SK-N-SH (cell line): Measurements from ENCODE around the gene PCBP3. TPM values are rescaled to one million over a fixed set of nuclear protein-coding genes. Genes with fewer than 3 reads are reported as not detected.

Experiments
- CTCF ChIA-PET: fragments of 300-600, 350-600 bp; formaldehyde crosslinking; extraction: SDS; loops from one replicate; lab custom pipeline; 2021; lab: Yijun Ruan, JAX
- POLR2A ChIA-PET: fragments of 350-600 bp; sonication (Branson Sonifier 250); formaldehyde crosslinking; extraction: SDS; loops from one replicate; lab custom pipeline; 2020; ENCODE audit warnings: antibody characterized with exemption, inconsistent platforms; lab: Yijun Ruan, JAX
- DNase-seq: peaks from one replicate; pipeline ENCODE4 v3.0.0; 2012
- H2AFZ ChIP-seq: fragments of 200-600 bp; sonication (generic); 2 replicates; pipeline ENCODE4 v1.8.1; 2016; ENCODE audit warnings: antibody characterized with exemption, mild to moderate bottlenecking, low read depth
- H3F3A ChIP-seq: fragments of 200-600 bp; sonication (generic); replicated peaks from 2 replicates; pipeline ENCODE3; 2016; ENCODE audit warnings: antibody characterized with exemption, mild to moderate bottlenecking; ENCODE audit not compliant: insufficient read depth
- H3K27ac ChIP-seq, 2 experiments: fragments of 200-500 bp in 1 of 2; fragments of 200-600 bp in 1 of 2; sonication (Bioruptor generic) in 1 of 2; sonication (generic), shearing (Covaris generic) in 1 of 2; 2 replicates each; pipeline versions ENCODE4 v1.5.1 to v1.6.1; 2014 to 2016; ENCODE audit warnings: low read depth in 2 of 2, inconsistent platforms in 1 of 2, low read length in 1 of 2, mild to moderate bottlenecking in 1 of 2, mixed read lengths in 1 of 2
- H3K27me3 ChIP-seq: fragments of 200-600 bp; sonication (generic), shearing (Covaris generic); 2 replicates; pipeline ENCODE4 v1.6.1; 2016; ENCODE audit warnings: mixed run types; ENCODE audit not compliant: insufficient read depth
- H3K36me3 ChIP-seq, 2 experiments: fragments of 200-500 bp in 1 of 2; fragments of 200-600 bp in 1 of 2; sonication (Bioruptor generic) in 1 of 2; sonication (generic) in 1 of 2; replicated peaks in 1 of 2; 2 replicates each; pipeline versions ENCODE3 to v1.5.1; 2014 to 2016; ENCODE audit warnings: low read length in 1 of 2, mild to moderate bottlenecking in 1 of 2; ENCODE audit not compliant: insufficient read depth in 2 of 2, control insufficient read depth in 1 of 2
- H3K4me1 ChIP-seq, 2 experiments: fragments of 200-500 bp in 1 of 2; fragments of 200-600 bp in 1 of 2; sonication (Bioruptor generic) in 1 of 2; sonication (generic), shearing (Covaris generic) in 1 of 2; 2 replicates each; pipeline versions ENCODE4 v1.5.1 to v1.6.1; 2014 to 2016; ENCODE audit warnings: low read depth in 1 of 2, low read length in 1 of 2, mixed run types in 1 of 2; ENCODE audit not compliant: insufficient read depth in 2 of 2, control insufficient read depth in 1 of 2
- H3K4me2 ChIP-seq: fragments of 200-600 bp; sonication (generic), shearing (Covaris generic); 2 replicates; pipeline ENCODE4 v1.6.1; 2017; ENCODE audit warnings: mixed run types
- H3K4me3 ChIP-seq, 2 experiments: fragments of 200-500 bp in 1 of 2; fragments of 200-600 bp in 1 of 2; sonication (Bioruptor generic) in 1 of 2; sonication (generic), shearing (Covaris generic) in 1 of 2; 2 replicates each; pipeline versions ENCODE4 v1.5.1 to v1.8.1; 2014 to 2016; ENCODE audit warnings: low read depth in 2 of 2, inconsistent platforms in 1 of 2, low read length in 1 of 2, mild to moderate bottlenecking in 1 of 2, mixed read lengths in 1 of 2, moderate library complexity in 1 of 2
- H3K79me2 ChIP-seq: fragments of 200-600 bp; sonication (generic); 2 replicates; pipeline ENCODE4 v1.8.1; 2017; ENCODE audit warnings: mild to moderate bottlenecking; ENCODE audit not compliant: insufficient read depth
- H3K9ac ChIP-seq: fragments of 200-600 bp; sonication (generic); 2 replicates; pipeline ENCODE4 v1.6.1; 2017; ENCODE audit warnings: mixed run types
- H3K9me2 ChIP-seq: fragments of 200-600 bp; sonication (generic); 2 replicates; pipeline ENCODE4 v1.6.1; 2017; ENCODE audit warnings: mixed run types
- H3K9me3 ChIP-seq: fragments of 200-600 bp; sonication (generic); 2 replicates; pipeline ENCODE4 v1.6.1; 2017; ENCODE audit warnings: mixed run types, mild to moderate bottlenecking, moderate library complexity
- H4K20me1 ChIP-seq: fragments of 200-600 bp; sonication (generic); 2 replicates; pipeline ENCODE4 v1.6.1; 2017; ENCODE audit warnings: mild to moderate bottlenecking, mixed run types; ENCODE audit not compliant: insufficient read depth
- CHD2 ChIP-seq: fragments of 150-350 bp; IDR thresholded peaks from 2 replicates; pipeline ENCODE4 v1.6.1; 2018; ENCODE audit warnings: low read length; ENCODE audit not compliant: partially characterized antibody
- FOSL2 ChIP-seq: IDR thresholded peaks from 2 replicates; pipeline ENCODE4 v1.4.0; 2012; ENCODE audit warnings: low read depth, mild to moderate bottlenecking, moderate library complexity, borderline replicate concordance
- GATA2 ChIP-seq: sonication (generic); formaldehyde crosslinking; IDR thresholded peaks from 2 replicates; pipeline ENCODE4 v1.5.0; 2020; ENCODE audit warnings: mild to moderate bottlenecking, missing genetic modification reagents
- IRF3 ChIP-seq: fragments of 150-350 bp; IDR thresholded peaks from 2 replicates; pipeline ENCODE4 v1.6.1; 2016; ENCODE audit warnings: mild to moderate bottlenecking, low read depth, low read length
- JUND ChIP-seq: IDR thresholded peaks from 2 replicates; pipeline ENCODE4 v1.4.0; 2012
- MAX ChIP-seq: IDR thresholded peaks from 2 replicates; pipeline ENCODE4 v1.4.0; 2012; ENCODE audit warnings: low read depth
- MEF2A ChIP-seq: IDR thresholded peaks from 2 replicates; pipeline ENCODE4 v1.4.0; 2012; ENCODE audit warnings: low read depth, borderline replicate concordance
- NFIC ChIP-seq: IDR thresholded peaks from 2 replicates; pipeline ENCODE4 v1.4.0; 2012; ENCODE audit warnings: borderline replicate concordance
- NRF1 ChIP-seq: IDR thresholded peaks from 2 replicates; pipeline ENCODE4 v1.6.1; 2012; ENCODE audit warnings: low read depth, mild to moderate bottlenecking, low read length
- RXRA ChIP-seq: IDR thresholded peaks from 2 replicates; pipeline ENCODE4 v1.4.0; 2012; ENCODE audit warnings: low read depth, mild to moderate bottlenecking, borderline replicate concordance
- SMC3 ChIP-seq: IDR thresholded peaks from 2 replicates; pipeline ENCODE4 v1.6.1; 2012; ENCODE audit warnings: low read depth, low read length, improper control_type of control experiment
- TAF1 ChIP-seq: IDR thresholded peaks from 2 replicates; pipeline ENCODE4 v1.6.1; 2012; ENCODE audit warnings: low read depth, mild to moderate bottlenecking, low read length, moderate library complexity, borderline replicate concordance
- USF1 ChIP-seq: IDR thresholded peaks from 2 replicates; pipeline ENCODE4 v1.4.0; 2012; ENCODE audit warnings: low read depth, borderline replicate concordance
- USF2 ChIP-seq: fragments of 150-350 bp; IDR thresholded peaks from 2 replicates; pipeline ENCODE4 v1.6.1; 2017; ENCODE audit warnings: antibody characterized with exemption, low read length, low read depth, borderline replicate concordance
- ZBTB33 ChIP-seq: IDR thresholded peaks from 2 replicates; pipeline ENCODE4 v1.4.0; 2012; ENCODE audit warnings: low read depth, borderline replicate concordance
- WGBS: methylation state at CpG from one replicate; pipeline ENCODE4 v1.1.6; 2017; ENCODE audit warnings: low lambda C conversion rate; 5-methylcytosine and 5-hydroxymethylcytosine counted together
- polyA plus RNA-seq, 3 experiments: library from polyadenylated mRNA; depleted of rRNA; stranded (reverse); fragments of >200 nt; gene quantifications; 2 replicates each; pipeline ENCODE4 v1.2.3, GENCODE V29; 2012

PCBP3 gene
- polyA plus RNA-seq, 1 of the 3 experiments (the other 2 are of a cell fraction): 9.5 TPM

GRCh38 chr21:45829668-45830067 is 186.1 kb downstream of the PCBP3 start:
- H3K9ac ChIP-seq: no peak overlapping the region
- no peaks in the 10 kb centered on the region for H3K36me3 ChIP-seq
- peaks cover 0 to 38% of the 10 kb centered on the region in 2 experiments; a peak in 1 of 4 replicates for H3K4me1 ChIP-seq
- no peak overlapping the region; a peak in 1 of 4 replicates for H3K27ac ChIP-seq
- WGBS: 88% methylated on average over 3 of the region's 7 CpGs
- ChIA-PET CTCF (interaction anchor here (0.5 to 4.0 kb wide), 3 partner anchors 9 to 539 kb away, joined by 3 to 27 read pairs (median 9); no protein-coding TSS in a partner anchor), POLR2A (no interaction called here)
- H3K9me3 ChIP-seq: no peaks in the 10 kb centered on the region
- no peaks in the 10 kb centered on the region for H3K27me3 ChIP-seq
- H4K20me1 ChIP-seq: no peaks in the 10 kb centered on the region
- H3K4me3 ChIP-seq: no peak overlapping the region
- no peaks in the 10 kb centered on the region for H3K79me2 ChIP-seq
- no peak overlapping the region for H2AFZ ChIP-seq
- DNase-seq: no peak
- TF ChIP-seq JUND (no peak), MEF2A (no peak), GATA2 (CRISPR knock-in tag) (no peak), MAX (no peak), TAF1 (no peak), SMC3 (no peak), NFIC (no peak), CHD2 (no peak), NRF1 (no peak), USF2 (no peak), RXRA (no peak), ZBTB33 (no peak), IRF3 (no peak), FOSL2 (no peak), USF1 (no peak)
- no peak overlapping the region for H3K4me2 ChIP-seq
- H3F3A ChIP-seq: no peaks in the 10 kb centered on the region
- no peaks in the 10 kb centered on the region for H3K9me2 ChIP-seq
